Kidney epithelial cell (primary cell): ENCODE measurements around the gene NCL. TPM values are rescaled to one million over a fixed set of nuclear protein-coding genes. Genes with fewer than 3 reads are reported as not detected.

Source experiments
- DNase-seq: peaks from one replicate; pipeline ENCODE4 v3.0.0-alpha.2; 2010; ENCODE audit warnings: low read depth
- H3K27me3 ChIP-seq: 2 replicates; pipeline ENCODE4 v1.6.0; 2011; ENCODE audit warnings: low read length; ENCODE audit not compliant: control insufficient read depth, insufficient read depth
- H3K36me3 ChIP-seq: 2 replicates; pipeline ENCODE4 v1.5.1; 2011; ENCODE audit warnings: low read length; ENCODE audit not compliant: control insufficient read depth, insufficient read depth
- H3K4me3 ChIP-seq: 2 replicates; pipeline ENCODE4 v1.5.1; 2011; ENCODE audit warnings: low read depth, mild to moderate bottlenecking, control low read depth, low read length
- total RNA-seq: library from RNA; depleted of rRNA; stranded (reverse); fragments of >200 nt; gene quantifications from 2 replicates; pipeline ENCODE4 v1.2.3, GENCODE V29; 2015
- TF ChIP-seq, protein P1 (sequence below): IDR thresholded peaks from 2 replicates; pipeline ENCODE4 v1.5.1; 2011; ENCODE audit warnings: mild to moderate bottlenecking, moderate library complexity, low read length, control low read depth, inconsistent platforms; ENCODE audit not compliant: insufficient read depth, poor library complexity, severe bottlenecking

The NCL gene
- total RNA-seq, 1 donor from 2014 or later = 160 TPM

- TF ChIP-seq, protein P1, sequence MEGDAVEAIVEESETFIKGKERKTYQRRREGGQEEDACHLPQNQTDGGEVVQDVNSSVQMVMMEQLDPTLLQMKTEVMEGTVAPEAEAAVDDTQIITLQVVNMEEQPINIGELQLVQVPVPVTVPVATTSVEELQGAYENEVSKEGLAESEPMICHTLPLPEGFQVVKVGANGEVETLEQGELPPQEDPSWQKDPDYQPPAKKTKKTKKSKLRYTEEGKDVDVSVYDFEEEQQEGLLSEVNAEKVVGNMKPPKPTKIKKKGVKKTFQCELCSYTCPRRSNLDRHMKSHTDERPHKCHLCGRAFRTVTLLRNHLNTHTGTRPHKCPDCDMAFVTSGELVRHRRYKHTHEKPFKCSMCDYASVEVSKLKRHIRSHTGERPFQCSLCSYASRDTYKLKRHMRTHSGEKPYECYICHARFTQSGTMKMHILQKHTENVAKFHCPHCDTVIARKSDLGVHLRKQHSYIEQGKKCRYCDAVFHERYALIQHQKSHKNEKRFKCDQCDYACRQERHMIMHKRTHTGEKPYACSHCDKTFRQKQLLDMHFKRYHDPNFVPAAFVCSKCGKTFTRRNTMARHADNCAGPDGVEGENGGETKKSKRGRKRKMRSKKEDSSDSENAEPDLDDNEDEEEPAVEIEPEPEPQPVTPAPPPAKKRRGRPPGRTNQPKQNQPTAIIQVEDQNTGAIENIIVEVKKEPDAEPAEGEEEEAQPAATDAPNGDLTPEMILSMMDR = no peak
- H3K27me3 ChIP-seq = no peaks in the 10 kb centered on the region
- no peak overlapping the region for H3K4me3 ChIP-seq
- DNase-seq = no peak
- peaks cover 6% of the 10 kb centered on the region for H3K36me3 ChIP-seq
Measured at GRCh38 chr2:231458368-231458767, 5.9 kb downstream of the NCL start.

- H3K36me3 ChIP-seq = peaks cover 6% of the 10 kb centered on the region
- TF ChIP-seq, protein P1 = no peak
- DNase-seq = no peak
- H3K4me3 ChIP-seq = no peak overlapping the region
- H3K27me3 ChIP-seq = no peaks in the 10 kb centered on the region
Measured at GRCh38 chr2:231457101-231457500, 7.2 kb downstream of the NCL start.

GRCh38 chr2:231456295-231457004 is 7.8 kb downstream of the NCL start:
- H3K27me3 ChIP-seq = no peaks in the 10 kb centered on the region
- TF ChIP-seq, protein P1 = no peak
- H3K4me3 ChIP-seq = no peak overlapping the region
- H3K36me3 ChIP-seq = peaks cover 5% of the 10 kb centered on the region
- DNase-seq = no peak

DNA sequence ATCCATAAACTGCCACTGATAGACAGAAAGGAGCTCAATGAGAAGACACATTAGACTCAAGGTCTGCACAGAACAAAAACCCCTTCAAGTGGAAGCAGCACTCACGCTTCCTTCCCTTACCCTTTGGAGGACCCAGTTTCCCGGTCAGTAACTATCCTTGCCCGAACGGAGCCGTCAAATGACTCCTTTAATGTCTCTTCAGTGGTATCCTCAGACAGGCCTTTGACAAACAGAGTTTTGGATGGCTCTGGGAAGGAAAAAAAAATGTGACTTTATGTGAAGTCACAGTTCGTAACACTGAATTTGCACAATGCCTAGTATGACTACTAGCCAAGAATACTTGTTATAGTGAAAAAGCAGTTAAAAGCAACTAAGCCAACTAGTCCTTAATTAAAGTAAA is 8.4 kb downstream of the NCL start:
- Histone ChIP-seq H3K36me3 (peaks cover 3% of the 10 kb centered on the region), H3K4me3 (no peak overlapping the region), H3K27me3 (no peaks in the 10 kb centered on the region)

DNA sequence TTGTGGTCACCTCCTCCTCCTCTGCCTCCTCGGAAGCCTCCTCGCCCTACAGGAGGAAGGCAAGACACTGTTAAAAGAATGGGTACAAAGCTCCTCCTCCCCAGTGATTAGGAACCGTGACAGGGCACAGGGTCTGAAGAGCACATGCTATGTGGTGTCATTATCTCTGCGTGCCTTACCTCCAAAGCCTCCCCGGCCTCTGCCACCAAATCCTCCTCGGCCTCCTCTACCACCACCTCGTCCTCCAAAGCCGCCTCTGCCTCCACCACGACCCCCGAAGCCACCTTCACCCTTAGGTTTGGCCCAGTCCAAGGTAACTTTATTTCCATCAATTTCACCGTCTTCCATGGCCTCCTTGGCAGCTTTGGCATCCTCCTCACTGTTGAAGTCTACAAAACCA is 9.1 kb downstream of the NCL start:
- H3K27me3 ChIP-seq = no peaks in the 10 kb centered on the region
- TF ChIP-seq, protein P1 = no peak
- DNase-seq = no peak
- no peak overlapping the region for H3K4me3 ChIP-seq
- H3K36me3 ChIP-seq = peaks cover 3% of the 10 kb centered on the region

More for the DNA sequence above, 8.4 kb downstream of the NCL start:
- TF ChIP-seq, protein P1 = no peak
- no peak for DNase-seq

- DNase-seq = no peak
- Histone ChIP-seq H3K36me3 (peaks cover 3% of the 10 kb centered on the region), H3K4me3 (no peak overlapping the region), H3K27me3 (no peaks in the 10 kb centered on the region)
- TF ChIP-seq, protein P1 = no peak
Measured at GRCh38 chr2:231454361-231454791, 9.9 kb downstream of the NCL start.
